GM21737 (cell line): Measurements from ENCODE around the gene IFT81.

Experiments used
- ATAC-seq: cut with Tn5 transposase; IDR thresholded peaks from one replicate; pipeline ENCODE4 v1.9.1; 2021; ENCODE audit warnings: mild to moderate bottlenecking, moderate library complexity; ENCODE audit not compliant: unreplicated experiment

The IFT81 gene

DNA sequence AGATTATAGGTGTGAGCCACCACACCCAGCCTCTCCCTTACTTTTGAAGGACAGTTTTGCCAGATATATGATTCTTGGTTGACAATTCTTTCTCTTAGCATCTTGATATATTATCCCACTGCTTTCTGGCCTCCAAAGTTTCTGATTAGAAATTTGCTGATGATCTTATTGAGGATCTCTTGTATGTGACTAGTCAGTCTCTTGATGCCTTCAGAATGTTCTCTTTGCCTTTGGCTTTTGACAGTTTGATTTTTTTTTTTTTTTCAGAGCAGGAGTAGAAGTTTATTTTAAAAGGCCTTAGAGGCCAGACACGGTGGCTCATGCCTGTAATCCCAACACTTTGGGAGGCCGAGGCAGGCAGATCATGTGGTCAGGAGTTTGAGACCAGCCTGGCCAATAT is 32.6 kb downstream of the IFT81 start:
- ATAC-seq: no peak

DNA sequence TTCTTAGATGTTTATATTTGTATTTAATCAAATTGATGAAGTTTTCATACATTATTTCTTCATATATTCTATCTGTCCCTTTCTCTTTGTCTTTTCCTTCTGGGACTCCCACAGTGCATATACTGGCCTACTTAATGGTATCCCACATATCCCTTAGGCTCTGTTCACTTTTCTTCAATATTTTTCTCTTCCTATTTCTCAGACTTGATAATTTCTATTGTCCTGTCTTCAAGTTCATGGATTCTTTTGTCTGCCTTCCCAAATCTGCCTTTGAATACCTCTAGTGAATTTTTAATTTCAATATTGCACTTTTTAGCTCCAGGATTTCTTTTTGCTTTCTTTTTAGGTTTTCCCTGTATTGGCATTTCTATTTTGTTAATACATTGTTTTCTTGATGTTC is 33.4 kb downstream of the IFT81 start:
- no peak for ATAC-seq

GRCh38 chr12:110159671-110160245 is 35.6 kb downstream of the IFT81 start:
- ATAC-seq: no peak

DNA sequence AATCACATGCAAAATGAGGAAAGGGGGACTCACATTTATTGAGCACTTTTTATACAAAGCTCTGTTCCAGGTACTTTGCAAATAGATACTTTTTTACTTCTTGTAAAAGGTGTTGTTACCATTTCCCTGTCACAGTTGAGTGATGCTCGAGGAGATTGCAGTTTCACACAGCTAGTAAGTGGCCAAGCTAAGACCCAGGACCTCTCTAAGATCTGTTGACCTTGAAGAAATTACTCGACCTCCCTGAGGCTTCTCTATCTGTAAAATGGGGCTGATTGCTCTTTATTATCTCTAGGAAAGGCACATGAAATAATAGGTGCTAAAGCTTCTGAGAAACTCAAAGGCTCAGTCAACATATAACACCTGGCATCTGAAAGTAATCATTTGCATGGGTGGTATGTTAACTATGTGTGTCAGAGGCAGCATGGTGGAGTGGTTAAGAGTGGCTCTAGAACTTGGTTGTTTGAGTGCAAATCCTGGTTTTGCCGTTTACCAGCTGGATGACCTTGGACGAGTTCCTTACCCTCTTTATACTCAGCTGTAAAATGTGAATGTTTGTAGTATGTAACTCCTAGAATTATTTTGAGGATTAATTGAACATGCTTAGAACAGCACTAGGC is 41.5 kb downstream of the IFT81 start:
- peak; percentile 86 for ATAC-seq

DNA sequence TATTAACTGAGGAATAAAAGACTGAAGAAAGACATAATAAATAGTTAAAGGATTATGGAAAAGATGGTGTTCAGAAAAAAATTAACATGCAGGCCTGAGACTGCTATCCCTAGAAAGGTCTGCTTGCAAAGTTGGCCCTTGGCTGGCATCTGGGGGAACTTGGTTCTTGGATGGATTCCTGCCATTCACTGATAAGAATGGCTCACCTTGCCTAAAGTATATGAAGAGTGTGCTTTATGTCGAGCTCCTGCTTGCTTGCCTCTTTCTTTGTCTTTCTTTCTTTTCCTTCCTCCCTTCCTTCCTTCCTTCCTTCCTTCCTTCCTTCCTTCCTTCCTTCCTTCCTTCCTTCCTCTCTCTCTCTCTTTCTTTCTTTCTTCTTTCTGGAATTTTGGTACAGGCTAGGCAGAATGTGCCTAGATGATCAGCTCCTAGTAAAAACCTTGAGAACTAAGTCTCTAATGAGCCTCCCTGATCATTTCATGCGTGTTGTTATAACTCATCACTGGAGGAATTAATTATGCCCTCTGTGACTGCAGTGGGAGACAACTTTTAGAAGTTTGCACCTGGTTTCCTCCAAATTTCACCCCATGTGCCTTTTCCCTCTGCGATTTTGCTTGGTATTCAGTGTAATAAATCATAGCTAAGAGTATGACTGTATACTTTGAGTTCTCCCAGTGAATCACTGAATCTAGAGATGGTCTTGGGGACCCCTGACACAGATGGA is 44.7 kb downstream of the IFT81 start:
- ATAC-seq: no peak

DNA sequence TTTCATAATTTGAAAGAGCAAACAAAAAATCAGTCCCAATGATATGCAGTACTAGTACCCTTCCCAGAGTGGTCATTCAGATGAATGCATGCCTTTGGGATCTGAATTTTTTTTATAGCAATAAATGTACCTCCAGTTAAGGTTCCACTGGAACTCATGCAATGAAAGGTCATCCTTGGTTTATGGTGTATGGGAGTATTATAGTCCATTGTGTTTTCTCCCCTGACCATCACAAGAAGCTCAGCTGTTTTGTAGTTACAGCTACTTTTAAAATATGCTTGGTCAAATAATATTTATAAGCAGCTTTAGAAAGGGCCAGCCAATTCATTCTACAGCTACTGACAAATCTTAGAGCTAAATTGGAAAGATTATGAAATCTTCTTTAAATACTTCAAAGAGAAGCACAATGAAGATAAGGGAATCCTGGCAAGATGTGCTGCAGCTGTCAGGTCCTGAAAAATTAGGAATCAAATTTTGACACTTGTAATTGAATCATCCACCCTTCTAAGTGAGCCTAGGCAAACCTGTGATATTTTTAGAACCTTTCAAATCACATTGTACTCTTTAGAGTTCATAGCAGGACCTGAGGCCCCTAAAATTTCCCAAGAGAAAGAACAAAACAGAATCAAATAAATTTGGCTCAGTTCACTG is 46.5 kb downstream of the IFT81 start:
- ATAC-seq: no peak

GRCh38 chr12:110171186-110171538 is 47.0 kb downstream of the IFT81 start:
- ATAC-seq: no peak

GRCh38 chr12:110171636-110172035 is 47.5 kb downstream of the IFT81 start:
- ATAC-seq: no peak

GRCh38 chr12:110174373-110174996 is 50.3 kb downstream of the IFT81 start:
- no peak for ATAC-seq

- no peak for ATAC-seq
Observed at GRCh38 chr12:110175201-110175600, 51.0 kb downstream of the IFT81 start.

DNA sequence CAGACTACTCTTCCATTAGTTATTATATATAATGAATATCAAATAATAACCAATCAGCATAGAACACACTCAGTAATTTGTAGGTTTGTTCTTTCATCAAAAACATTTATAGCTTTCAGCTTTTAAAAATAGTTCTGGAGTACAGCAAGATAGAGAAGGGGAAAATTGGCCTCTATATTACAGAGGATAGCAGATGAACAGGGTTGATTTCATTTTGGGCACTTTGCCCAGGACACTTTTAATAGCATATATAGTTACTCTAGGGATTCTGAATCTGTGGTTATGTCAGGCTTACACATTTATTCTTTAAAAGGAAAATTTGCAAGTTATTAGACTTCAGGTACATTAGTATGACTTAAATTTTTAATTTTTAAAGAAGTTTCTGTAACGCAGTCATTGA is 52.6 kb downstream of the IFT81 start:
- no peak for ATAC-seq

DNA sequence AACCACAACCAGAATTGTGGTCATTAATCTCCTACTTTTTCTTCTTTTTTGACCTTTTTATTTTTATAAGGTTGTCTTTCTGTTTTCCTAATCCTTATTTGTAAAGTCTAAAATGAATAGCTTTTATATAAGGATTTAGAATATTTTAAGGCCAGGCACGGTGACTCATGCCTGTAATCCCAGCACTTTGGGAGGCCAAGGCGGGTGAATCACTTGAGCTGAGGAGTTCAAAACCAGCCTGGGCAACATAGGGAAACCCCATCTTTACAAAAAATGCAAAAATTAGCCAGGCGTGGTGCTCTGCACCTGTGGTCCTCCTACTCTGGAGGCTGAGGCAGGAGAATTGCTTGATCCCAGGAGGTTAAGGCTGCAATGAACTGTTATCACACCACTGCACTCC is 55.1 kb downstream of the IFT81 start:
- no peak for ATAC-seq

GRCh38 chr12:110180591-110181005 is 56.4 kb downstream of the IFT81 start:
- ATAC-seq: no peak

GRCh38 chr12:110182281-110182680 is 58.1 kb downstream of the IFT81 start:
- ATAC-seq: no peak

DNA sequence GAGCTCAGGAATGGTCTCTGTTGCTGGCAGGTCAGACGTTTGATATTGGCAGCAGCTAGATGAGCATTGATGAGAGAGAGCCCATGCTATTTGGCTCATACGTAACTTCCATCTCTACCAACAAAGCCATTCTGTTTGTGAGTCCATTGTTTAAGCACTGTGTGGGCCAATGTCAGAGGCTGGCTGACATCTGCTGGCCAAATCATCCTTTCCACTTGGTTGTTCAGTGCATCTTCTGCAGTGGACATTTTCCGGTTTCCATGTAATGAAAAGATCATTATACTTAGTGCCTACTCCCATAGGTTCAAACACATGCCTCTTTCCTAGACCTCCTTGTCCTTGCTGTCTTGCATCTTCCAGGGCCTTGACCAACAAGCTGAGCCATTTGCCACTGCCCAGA is 59.2 kb downstream of the IFT81 start:
- no peak for ATAC-seq

DNA sequence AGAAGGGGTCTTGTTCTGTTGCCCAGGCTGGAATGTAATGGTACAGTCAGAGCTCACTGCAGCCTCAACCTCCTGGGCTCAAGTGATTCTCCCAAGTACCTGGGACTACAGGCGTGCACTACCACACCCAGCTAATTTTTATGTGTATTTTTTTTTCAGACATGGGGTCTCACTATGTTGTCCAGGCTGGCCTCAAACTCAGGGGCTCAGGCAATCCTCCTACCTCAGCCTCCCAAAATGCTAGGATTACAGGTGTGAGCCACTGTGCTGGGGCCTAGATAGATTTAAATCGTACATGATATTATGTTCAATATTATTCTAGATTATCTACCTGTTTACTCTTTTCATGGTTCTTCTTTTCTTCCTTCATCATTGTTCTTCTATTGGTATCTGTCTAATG is 61.5 kb downstream of the IFT81 start:
- ATAC-seq: no peak

- ATAC-seq: no peak
Observed at GRCh38 chr12:110186059-110186458, 61.9 kb downstream of the IFT81 start.

DNA sequence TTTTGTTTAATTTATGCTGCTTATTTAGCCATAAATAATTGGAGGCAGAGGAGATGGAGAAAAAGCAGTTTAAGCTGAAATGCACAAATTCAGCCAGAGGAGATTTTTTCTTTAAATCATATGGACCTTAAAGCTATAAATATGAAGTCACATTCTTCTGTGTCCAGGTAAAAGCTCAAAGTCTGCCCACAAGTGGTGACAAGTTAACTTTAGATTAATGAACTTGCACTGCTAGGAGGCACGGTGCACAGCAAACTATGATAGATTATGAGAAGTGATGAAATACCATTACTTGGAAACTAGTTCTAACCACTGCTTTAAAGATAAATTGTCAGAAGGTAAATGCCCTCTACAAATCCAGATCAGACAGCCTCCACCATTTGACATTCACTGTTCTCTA is 69.0 kb downstream of the IFT81 start:
- no peak for ATAC-seq

GRCh38 chr12:110197003-110197402 is 72.8 kb downstream of the IFT81 start:
- no peak for ATAC-seq

DNA sequence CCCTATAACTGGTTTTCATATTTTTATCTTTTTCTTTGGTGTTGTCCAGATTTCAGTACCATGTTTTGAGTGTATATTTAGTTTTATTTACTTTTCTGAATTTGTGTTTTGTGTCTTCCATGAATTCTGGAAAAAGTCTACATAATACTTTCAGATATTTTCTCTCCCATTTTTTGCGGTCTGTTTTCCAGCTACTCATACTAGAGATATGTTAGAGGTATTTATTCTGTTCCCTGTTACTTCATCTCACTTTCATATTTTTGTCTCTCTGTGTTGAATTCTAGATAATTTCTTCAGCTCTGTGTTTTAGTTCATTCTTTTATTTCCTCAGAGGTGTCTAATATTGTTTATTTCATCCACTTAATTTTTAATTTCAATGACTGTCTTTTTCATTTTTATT is 74.2 kb downstream of the IFT81 start:
- ATAC-seq: no peak

DNA sequence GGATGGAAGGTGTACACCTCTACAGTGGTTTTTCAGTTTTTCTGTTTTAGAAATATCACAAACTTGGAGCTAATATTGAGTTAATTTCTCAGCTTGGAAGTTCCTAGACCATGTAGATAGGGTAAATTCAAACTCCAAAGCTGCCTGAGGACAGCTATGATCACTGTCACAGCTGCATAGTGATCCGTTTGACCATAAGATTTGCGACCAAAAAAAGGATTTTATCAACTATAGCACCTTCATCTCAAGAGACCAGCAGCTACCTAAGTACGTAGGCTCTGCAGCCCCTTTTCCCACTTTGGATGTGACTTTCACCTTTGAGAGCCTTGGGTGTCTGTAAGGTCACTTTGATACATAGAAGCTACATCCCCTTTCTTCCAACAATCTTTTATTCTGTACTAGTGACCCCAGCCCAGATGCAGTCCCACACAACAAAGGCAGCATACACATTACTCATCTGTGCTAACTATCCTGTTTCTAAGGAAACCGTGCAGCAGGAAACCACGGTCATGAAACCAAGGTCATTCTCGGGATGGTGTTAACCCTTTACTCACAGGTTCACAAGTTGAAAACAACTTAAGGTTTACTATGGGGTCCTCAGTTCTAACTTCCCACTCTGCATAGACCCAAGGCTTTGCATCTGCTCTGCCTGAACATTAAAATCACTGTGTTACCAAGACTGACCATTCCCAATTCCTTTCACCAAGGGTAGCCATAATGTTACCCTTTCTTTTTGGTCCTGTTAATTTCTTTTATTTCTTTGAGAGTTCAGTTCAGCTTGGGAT is 75.4 kb downstream of the IFT81 start:
- ATAC-seq: no peak
